Stimulated activated CD8-positive, alpha-beta memory T cell treated with anti-CD3 and anti-CD28 coated beads, Interleukin-12 subunit alpha, Interleukin-12 subunit beta, amount 100 ng/mL, for 24 hours (primary cell): ENCODE measurements around the gene ELAVL4.

Source experiments
- DNase-seq: peaks from one replicate; pipeline ENCODE4 v3.0.0-alpha.2; 2020; ENCODE audit errors: extremely low read depth

Gene ELAVL4

GRCh38 chr1:50108497-50109059, at the start of gene ELAVL4:
Gene ELAVL4, plus strand, starts transcription at chr1:50108920. Its CDS starts 270 bp downstream, at chr1:50109190.
- DNase-seq = no peak

- DNase-seq = no peak
Observed at GRCh38 chr1:50060279-50060678, 48.4 kb upstream of the ELAVL4 start.

GRCh38 chr1:50066806-50067205, 41.9 kb upstream of the ELAVL4 start:
- no peak for DNase-seq

GRCh38 chr1:50074931-50075330, 33.8 kb upstream of the ELAVL4 start:
- no peak for DNase-seq

GRCh38 chr1:50077273-50077672, 31.4 kb upstream of the ELAVL4 start:
- DNase-seq = no peak

GRCh38 chr1:50080904-50081586, 27.7 kb upstream of the ELAVL4 start:
- DNase-seq = no peak

GRCh38 chr1:50084389-50084788, 24.3 kb upstream of the ELAVL4 start:
- DNase-seq = no peak

- no peak for DNase-seq
Observed at GRCh38 chr1:50091068-50091467, 17.7 kb upstream of the ELAVL4 start.

- no peak for DNase-seq
Observed at GRCh38 chr1:50095716-50096115, 13.0 kb upstream of the ELAVL4 start.

GRCh38 chr1:50097021-50097679, 11.6 kb upstream of the ELAVL4 start:
- no peak for DNase-seq

GRCh38 chr1:50097791-50098190, 10.9 kb upstream of the ELAVL4 start:
- no peak for DNase-seq

- DNase-seq = no peak
Observed at GRCh38 chr1:50098591-50099021, 10.1 kb upstream of the ELAVL4 start.

GRCh38 chr1:50099654-50100053, 9.1 kb upstream of the ELAVL4 start:
- no peak for DNase-seq

- DNase-seq = no peak
Observed at GRCh38 chr1:50103615-50104081, 5.1 kb upstream of the ELAVL4 start.

- DNase-seq = no peak
Observed at GRCh38 chr1:50105433-50105832, 3.3 kb upstream of the ELAVL4 start.

GRCh38 chr1:50106095-50106761, 2.5 kb upstream of the ELAVL4 start:
- no peak for DNase-seq

- DNase-seq = no peak
Observed at GRCh38 chr1:50109116-50109515, 396 bp downstream of the ELAVL4 start.

GRCh38 chr1:50109647-50110075, 941 bp downstream of the ELAVL4 start:
- DNase-seq = no peak

GRCh38 chr1:50110151-50110550, 1.4 kb downstream of the ELAVL4 start:
- no peak for DNase-seq

- no peak for DNase-seq
Observed at GRCh38 chr1:50110656-50111055, 1.9 kb downstream of the ELAVL4 start.

- DNase-seq = no peak
Observed at GRCh38 chr1:50111503-50111902, 2.8 kb downstream of the ELAVL4 start.

GRCh38 chr1:50112193-50112592, 3.5 kb downstream of the ELAVL4 start:
- DNase-seq = no peak
